ENCODE results near the gene RPS6KA3.

DNA sequence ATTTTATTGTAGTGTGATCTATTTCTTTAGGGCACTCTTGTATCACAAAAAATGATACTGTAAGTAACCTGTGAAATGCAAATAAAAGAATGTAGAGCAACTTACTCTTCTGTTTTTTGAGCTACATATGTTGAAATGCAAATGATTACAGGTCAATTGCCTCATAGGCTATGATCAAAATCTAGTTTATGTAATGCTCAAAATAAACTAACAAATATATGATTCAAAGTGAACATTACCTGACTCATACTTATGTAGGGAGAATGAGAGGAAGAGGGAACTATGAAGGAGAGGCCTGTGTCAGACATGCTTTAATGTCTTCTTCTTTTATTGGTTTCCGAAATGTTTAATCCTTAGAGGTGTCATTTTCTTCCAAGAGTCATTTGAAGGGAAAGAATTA is 5.0 kb upstream of the RPS6KA3 start:
- TF ChIP-seq, protein P1, sequence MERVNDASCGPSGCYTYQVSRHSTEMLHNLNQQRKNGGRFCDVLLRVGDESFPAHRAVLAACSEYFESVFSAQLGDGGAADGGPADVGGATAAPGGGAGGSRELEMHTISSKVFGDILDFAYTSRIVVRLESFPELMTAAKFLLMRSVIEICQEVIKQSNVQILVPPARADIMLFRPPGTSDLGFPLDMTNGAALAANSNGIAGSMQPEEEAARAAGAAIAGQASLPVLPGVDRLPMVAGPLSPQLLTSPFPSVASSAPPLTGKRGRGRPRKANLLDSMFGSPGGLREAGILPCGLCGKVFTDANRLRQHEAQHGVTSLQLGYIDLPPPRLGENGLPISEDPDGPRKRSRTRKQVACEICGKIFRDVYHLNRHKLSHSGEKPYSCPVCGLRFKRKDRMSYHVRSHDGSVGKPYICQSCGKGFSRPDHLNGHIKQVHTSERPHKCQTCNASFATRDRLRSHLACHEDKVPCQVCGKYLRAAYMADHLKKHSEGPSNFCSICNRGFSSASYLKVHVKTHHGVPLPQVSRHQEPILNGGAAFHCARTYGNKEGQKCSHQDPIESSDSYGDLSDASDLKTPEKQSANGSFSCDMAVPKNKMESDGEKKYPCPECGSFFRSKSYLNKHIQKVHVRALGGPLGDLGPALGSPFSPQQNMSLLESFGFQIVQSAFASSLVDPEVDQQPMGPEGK (CRISPR knock-in tag; IDR thresholded peaks at IDR 0.05; ENCODE audit: borderline replicate concordance): no peak
- TF ChIP-seq CSDC2 (CRISPR knock-in tag; IDR thresholded peaks at IDR 0.05): no peak
- TF ChIP-seq GLIS3 (CRISPR knock-in tag; IDR thresholded peaks at IDR 0.05): no peak
- no peak for TF ChIP-seq ZFP3 (CRISPR knock-in tag; IDR thresholded peaks at IDR 0.05)
- no peak for TF ChIP-seq ARNTL (CRISPR knock-in tag; IDR thresholded peaks at IDR 0.05; ENCODE audit: borderline replicate concordance, low read depth)
- TF ChIP-seq, protein P2, sequence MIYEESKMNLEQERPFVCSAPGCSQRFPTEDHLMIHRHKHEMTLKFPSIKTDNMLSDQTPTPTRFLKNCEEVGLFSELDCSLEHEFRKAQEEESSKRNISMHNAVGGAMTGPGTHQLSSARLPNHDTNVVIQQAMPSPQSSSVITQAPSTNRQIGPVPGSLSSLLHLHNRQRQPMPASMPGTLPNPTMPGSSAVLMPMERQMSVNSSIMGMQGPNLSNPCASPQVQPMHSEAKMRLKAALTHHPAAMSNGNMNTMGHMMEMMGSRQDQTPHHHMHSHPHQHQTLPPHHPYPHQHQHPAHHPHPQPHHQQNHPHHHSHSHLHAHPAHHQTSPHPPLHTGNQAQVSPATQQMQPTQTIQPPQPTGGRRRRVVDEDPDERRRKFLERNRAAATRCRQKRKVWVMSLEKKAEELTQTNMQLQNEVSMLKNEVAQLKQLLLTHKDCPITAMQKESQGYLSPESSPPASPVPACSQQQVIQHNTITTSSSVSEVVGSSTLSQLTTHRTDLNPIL (CRISPR knock-in tag; IDR thresholded peaks at IDR 0.05; ENCODE audit: low read depth): no peak
- TF ChIP-seq ISL1 (CRISPR knock-in tag; IDR thresholded peaks at IDR 0.05): no peak
- no peak for TF ChIP-seq SNAI2 (CRISPR knock-in tag; IDR thresholded peaks at IDR 0.05)
- no peak for TF ChIP-seq ZFP30 (CRISPR knock-in tag; IDR thresholded peaks at IDR 0.05)
- no peak for TF ChIP-seq PPARA (CRISPR knock-in tag; IDR thresholded peaks at IDR 0.05; ENCODE audit: borderline replicate concordance)
